Spleen (tissue), 11 donors: ENCODE measurements around the gene PAM. TPM values are rescaled to one million over a fixed set of nuclear protein-coding genes. Genes with fewer than 3 reads are reported as not detected.

Source experiments
- DNase-seq: peaks from one replicate; pipeline ENCODE4 v3.0.0-alpha.2; 2020
- H3K27ac ChIP-seq, 8 donors: fragments of 200-600 bp; sonication (generic) in 7 of 8; 1 replicate in 4 of 8; 2 replicates in 4 of 8; pipeline versions ENCODE4 v1.5.0 to v1.8.0; 2016 to 2021; ENCODE audit warnings: inconsistent platforms in 4 of 8, mild to moderate bottlenecking in 4 of 8, moderate library complexity in 1 of 8
- H3K27me3 ChIP-seq, 7 donors: fragments of 200-600 bp; sonication (generic) in 6 of 7; replicated peaks in 1 of 7; 1 replicate in 4 of 7; 2 replicates in 3 of 7; pipeline versions ENCODE4 v1.5.0 to v1.8.0; 2016 to 2021; ENCODE audit warnings: inconsistent platforms in 3 of 7, mild to moderate bottlenecking in 1 of 7
- H3K36me3 ChIP-seq, 6 donors: fragments of 200-600 bp; sonication (generic) in 5 of 6; 1 replicate in 4 of 6; 2 replicates in 2 of 6; pipeline versions ENCODE4 v1.5.0 to v1.8.0; 2016 to 2021; ENCODE audit warnings: inconsistent platforms in 2 of 6
- H3K4me1 ChIP-seq, 6 donors: fragments of 200-600 bp; sonication (generic) in 5 of 6; 1 replicate in 3 of 6; 2 replicates in 3 of 6; pipeline versions ENCODE4 v1.5.0 to v1.8.0; 2016 to 2021; ENCODE audit warnings: inconsistent platforms in 3 of 6
- H3K4me3 ChIP-seq, 8 donors: fragments of 200-600 bp; sonication (generic) in 7 of 8; 1 replicate in 4 of 8; 2 replicates in 4 of 8; pipeline versions ENCODE4 v1.5.0 to v1.8.0; 2016 to 2021; ENCODE audit warnings: inconsistent platforms in 4 of 8, mild to moderate bottlenecking in 4 of 8, moderate library complexity in 2 of 8
- H3K9me3 ChIP-seq, 8 donors: fragments of 200-600 bp; sonication (generic) in 7 of 8; 1 replicate in 4 of 8; 2 replicates in 4 of 8; pipeline versions ENCODE4 v1.5.0 to v1.8.0; 2016 to 2021; ENCODE audit warnings: inconsistent platforms in 4 of 8
- CTCF ChIP-seq, 11 experiments: fragments of 200-600 bp in 7 of 11; fragments of 450-650 bp in 4 of 11; sonication (generic) in 4 of 11; IDR thresholded peaks in 8 of 11; conservative IDR thresholded peaks in 3 of 11; 1 replicate in 7 of 11; 2 replicates in 4 of 11; pipeline versions ENCODE4 v1.4.0 to v1.8.0; 2016 to 2021; ENCODE audit warnings: antibody characterized with exemption in 11 of 11, inconsistent platforms in 4 of 11, mild to moderate bottlenecking in 1 of 11
- POLR2A ChIP-seq, 3 donors: fragments of 450-650 bp; IDR thresholded peaks; one replicate each; pipeline ENCODE4 v1.5.1; 2017; ENCODE audit warnings: antibody characterized with exemption in 3 of 3, mild to moderate bottlenecking in 1 of 3
- POLR2AphosphoS5 ChIP-seq, 3 donors: sonication (generic); formaldehyde crosslinking; IDR thresholded peaks; one replicate each; pipeline ENCODE4 v1.5.1; 2017; ENCODE audit warnings: antibody characterized with exemption in 3 of 3
- WGBS, 5 donors: extraction: QIAGEN DNeasy Blood & Tissue Kit in 3 of 5; methylation state at CpG; one replicate each; pipeline versions ENCODE4 v1.1.5 to v1.1.7; 2013 to 2018; 5-methylcytosine and 5-hydroxymethylcytosine counted together
- intact Hi-C: fragments of 100-400 bp; cut with DNase I; formaldehyde crosslinking; loops from one replicate; pipeline ENCODE4 v1.15.0; 2023; ENCODE audit warnings: low total_unique reads
- polyA plus RNA-seq, 3 donors: library from polyadenylated mRNA; stranded (reverse); fragments of 200-250 nt; gene quantifications; one replicate each; pipeline ENCODE4 v1.2.1, GENCODE V29; 2013
- total RNA-seq, 7 donors: library from RNA; depleted of rRNA in 3 of 7; stranded (reverse); fragments of >200 nt in 3 of 7; fragmentation: NEBNext Ultra II Directional in 4 of 7; extraction: Animal tissue kit (Norgen Biotek cat#: 25700) in 4 of 7; gene quantifications; one replicate each; pipeline versions ENCODE4 v1.1.0 to v1.2.1, GENCODE V29; 2016 to 2021
- donor health status: healthy with polysubstance abuse.
- donor health status: DM: no; HTN: no; CAD: no; lungs with moderate emphysema.
- donor health status: DM: no; HTN: no; CAD: no.
- donor health status: Bipolar disorder and iron deficiency.
- donor health status: healthy.
- donor health status: DM: no; HTN: no; CAD: no.
- donor health status: DM: yes; HTN: yes; CAD: no.

Gene PAM
- total and polyA plus RNA-seq, 10 donors = 37.4 to 155 (median 110) TPM

- 93 to 99% (median 96%) methylated on average over 2 of the region's 2 CpGs for WGBS, 5 donors
- intact Hi-C loops = no loop called here
Measured at GRCh38 chr5:102924963-102925362, 169.9 kb downstream of the PAM start.

GRCh38 chr5:102927007-102927406, 171.9 kb downstream of the PAM start:
- WGBS, 5 donors = 94 to 96% (median 95%) methylated on average over 6 of the region's 6 CpGs
- Histone ChIP-seq H3K4me3 (no peak overlapping the region), H3K36me3 (peaks cover 0 to 41% (median 4%) of the 10 kb centered on the region in 6 donors), H3K9me3 (no peaks in the 10 kb centered on the region), H3K27me3 (no peaks in the 10 kb centered on the region), H3K27ac (no peak overlapping the region), H3K4me1 (peaks cover 0 to 6% (median 0%) of the 10 kb centered on the region in 6 donors)
- DNase-seq = no peak
- intact Hi-C loops = no loop called here
- TF ChIP-seq POLR2A (IDR thresholded peaks at IDR 0.05) (no peak), CTCF (IDR thresholded peaks at IDR 0.05 in 8 of 11, conservative IDR thresholded peaks at IDR 0.05 in 3 of 11) (no peak), POLR2AphosphoS5 (IDR thresholded peaks at IDR 0.05) (no peak)

More at GRCh38 chr5:102924963-102925362, 169.9 kb downstream of the PAM start:
- Histone ChIP-seq H3K27ac (no peak overlapping the region), H3K4me1 (peaks cover 0 to 6% (median 0%) of the 10 kb centered on the region in 6 donors), H3K27me3 (no peaks in the 10 kb centered on the region), H3K4me3 (no peak overlapping the region), H3K9me3 (no peaks in the 10 kb centered on the region), H3K36me3 (peaks cover 0 to 36% (median 4%) of the 10 kb centered on the region in 6 donors)
- TF ChIP-seq POLR2A (IDR thresholded peaks at IDR 0.05) (no peak), CTCF (IDR thresholded peaks at IDR 0.05 in 8 of 11, conservative IDR thresholded peaks at IDR 0.05 in 3 of 11) (no peak), POLR2AphosphoS5 (IDR thresholded peaks at IDR 0.05) (no peak)
- DNase-seq = no peak

GRCh38 chr5:102930244-102930643, 175.1 kb downstream of the PAM start:
- Histone ChIP-seq H3K4me3 (no peak overlapping the region), H3K9me3 (no peaks in the 10 kb centered on the region), H3K27ac (no peak overlapping the region), H3K27me3 (no peaks in the 10 kb centered on the region), H3K36me3 (peaks cover 0 to 54% (median 4%) of the 10 kb centered on the region in 6 donors), H3K4me1 (no peaks in the 10 kb centered on the region)
- DNase-seq = no peak
- WGBS, 5 donors = 90 to 96% (median 93%) methylated on average over 3 of the region's 3 CpGs
- intact Hi-C loops = no loop called here
- TF ChIP-seq POLR2A (IDR thresholded peaks at IDR 0.05) = no peak
- no peak for TF ChIP-seq CTCF (IDR thresholded peaks at IDR 0.05 in 8 of 11, conservative IDR thresholded peaks at IDR 0.05 in 3 of 11)
- no peak for TF ChIP-seq POLR2AphosphoS5 (IDR thresholded peaks at IDR 0.05)

DNA sequence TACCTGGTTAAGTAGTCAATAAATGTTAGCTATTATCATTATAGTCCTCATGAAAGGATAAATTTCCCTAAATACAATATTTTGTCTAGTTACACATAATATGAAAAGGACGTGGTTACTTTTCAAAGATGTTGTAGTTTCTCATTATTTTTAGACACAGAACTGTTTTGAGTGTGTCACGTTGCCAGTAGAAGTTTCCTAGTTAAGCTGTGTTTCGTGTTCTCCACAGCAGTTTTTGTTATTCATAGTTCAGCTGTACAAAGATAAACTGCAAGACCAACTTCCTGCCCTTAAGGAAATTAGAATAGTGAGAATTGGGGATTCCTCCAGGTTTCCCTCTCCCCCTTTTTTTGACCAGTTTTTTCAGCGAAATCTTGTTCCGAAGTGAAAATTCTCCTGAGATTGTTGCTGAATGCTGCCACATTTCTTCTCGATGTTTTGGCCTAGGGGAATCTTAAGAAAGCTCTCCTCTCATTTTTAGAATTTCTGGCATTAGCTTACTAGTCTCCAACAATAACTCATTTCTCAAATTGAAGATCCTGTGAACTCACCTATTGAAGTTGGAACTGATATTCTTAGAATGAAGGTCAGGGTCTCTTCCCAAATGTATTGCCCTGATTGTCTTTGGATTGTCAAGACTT, 176.1 kb downstream of the PAM start:
- peaks cover 0 to 45% (median 4%) of the 10 kb centered on the region in 6 donors for H3K36me3 ChIP-seq
- no peaks in the 10 kb centered on the region for H3K27me3 ChIP-seq
- TF ChIP-seq CTCF (IDR thresholded peaks at IDR 0.05 in 8 of 11, conservative IDR thresholded peaks at IDR 0.05 in 3 of 11) (no peak), POLR2AphosphoS5 (IDR thresholded peaks at IDR 0.05) (no peak), POLR2A (IDR thresholded peaks at IDR 0.05) (no peak)
- no peaks in the 10 kb centered on the region for H3K9me3 ChIP-seq
- intact Hi-C loops = no loop called here
- WGBS, 5 donors = 79 to 83% (median 82%) methylated on average over 6 of the region's 6 CpGs
- no peak overlapping the region for H3K4me3 ChIP-seq
- no peak for DNase-seq
- H3K4me1 ChIP-seq = no peaks in the 10 kb centered on the region
- no peak overlapping the region for H3K27ac ChIP-seq
